Type B pancreatic cell (in vitro differentiated cells): ENCODE measurements around the gene ZNF532. TPM values are rescaled to one million over a fixed set of nuclear protein-coding genes. Genes with fewer than 3 reads are reported as not detected.
"Not testable (repeated sequence)": the region's sequence is repeated elsewhere in the genome, so short reads cannot be mapped to it uniquely, and the experiment has no call there.

ENCODE experiments used
- DNase-seq: peaks from one replicate; pipeline ENCODE4 v3.0.0; 2021; ENCODE audit warnings: mixed read lengths; ENCODE audit not compliant: unreplicated experiment; ENCODE audit errors: extremely low spot score
- H3K27ac Mint-ChIP-seq: 2 replicates; pipeline ENCODE4 v1.8.0; 2021; ENCODE audit warnings: mild to moderate bottlenecking, mixed read lengths
- H3K27me3 Mint-ChIP-seq: 2 replicates; pipeline ENCODE4 v1.8.0; 2021; ENCODE audit warnings: mixed read lengths
- H3K36me3 Mint-ChIP-seq: 2 replicates; pipeline ENCODE4 v1.8.0; 2021; ENCODE audit warnings: mixed read lengths
- H3K4me1 Mint-ChIP-seq: one replicate; pipeline ENCODE4 v1.8.0; 2021; ENCODE audit warnings: mixed read lengths; ENCODE audit not compliant: unreplicated experiment
- H3K4me3 Mint-ChIP-seq: 2 replicates; pipeline ENCODE4 v1.8.0; 2021; ENCODE audit warnings: mild to moderate bottlenecking, mixed read lengths
- H3K9me3 Mint-ChIP-seq: 2 replicates; pipeline ENCODE4 v1.8.0; 2021; ENCODE audit warnings: mixed read lengths
- CTCF ChIP-seq: fragments of 200-600 bp; sonication (generic); conservative IDR thresholded peaks from 2 replicates; pipeline ENCODE4 v1.5.0; 2021; ENCODE audit warnings: antibody characterized with exemption, mild to moderate bottlenecking
- long read RNA-seq: library from polyadenylated mRNA; unstranded; transcript quantifications from one replicate; pipeline ENCODE4 v2.0.0, GENCODE V29; 2020
- total RNA-seq: library from RNA; stranded (reverse); gene quantifications from 2 replicates; pipeline ENCODE4 v1.2.1, GENCODE V29; 2021; ENCODE audit warnings: low replicate concordance

Gene ZNF532
- 80.0 and 137 TPM in 2 replicates for total RNA-seq
- long read RNA-seq, full-length matches to known transcripts = 3 of 46 reads
- long read RNA-seq, partial matches to known transcripts = 32 of 46 reads
- long read RNA-seq, other reads (novel, unspliced or antisense) = 11 of 46 reads

DNA sequence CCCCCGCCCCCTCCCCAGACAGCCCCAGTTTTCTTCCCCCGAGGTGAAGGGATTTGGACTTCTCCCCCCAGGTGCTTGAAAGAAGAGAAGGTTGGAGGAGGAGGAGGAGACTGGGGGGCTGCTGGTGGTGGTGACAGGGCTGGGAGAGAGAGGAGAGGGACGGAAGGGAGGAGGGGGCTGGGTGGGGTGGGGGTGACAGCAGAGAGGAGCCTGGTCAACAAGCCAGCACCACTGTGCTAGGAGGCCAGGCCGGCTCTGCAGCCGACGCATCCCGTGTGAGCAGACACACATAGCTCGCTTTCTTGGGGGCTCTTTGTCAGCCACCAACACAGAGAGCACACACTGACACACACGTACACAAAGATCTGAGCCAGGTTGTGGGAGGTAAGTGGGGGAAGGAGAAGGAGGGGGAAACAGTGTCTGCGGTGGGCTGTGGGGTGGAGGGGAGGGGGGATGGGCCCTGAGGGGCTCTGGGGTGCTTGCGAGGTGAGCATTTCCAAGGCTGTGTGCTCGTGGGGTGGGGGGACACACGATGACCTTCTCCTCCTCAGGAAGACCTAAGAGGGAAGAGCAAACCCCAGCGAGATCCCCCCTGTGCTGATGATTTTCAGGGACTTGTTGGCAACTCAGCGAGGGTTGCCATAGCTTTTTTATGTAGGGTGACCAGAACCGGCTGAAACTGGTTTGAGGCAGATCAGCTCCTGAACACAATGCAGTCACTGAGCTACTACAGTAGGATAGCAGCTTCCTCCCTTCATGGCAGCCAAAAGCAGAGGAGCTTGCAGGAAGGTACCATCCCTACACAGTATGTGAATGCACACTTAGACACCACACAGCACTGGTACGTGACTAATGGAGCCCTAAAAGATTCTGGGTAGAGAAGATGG lies at the start of gene ZNF532:
TSS of gene ZNF532 (plus strand) at position 732 of the 887 bp plus-strand sequence. CDS start 53,411 bp downstream, outside the sequence.
- no peak for TF ChIP-seq CTCF
- H3K27me3 Mint-ChIP-seq = no peaks in the 10 kb centered on the region
- H3K9me3 Mint-ChIP-seq = no peaks in the 10 kb centered on the region
- peak; percentile 76 for DNase-seq
- peak within 1 kb of the TSS; percentile 86 for H3K4me3 Mint-ChIP-seq
- H3K27ac Mint-ChIP-seq = peak within 1 kb of the TSS; percentile 98
- peaks cover 47% of the 10 kb centered on the region for H3K36me3 Mint-ChIP-seq
- H3K4me1 Mint-ChIP-seq = peaks cover 76% of the 10 kb centered on the region

- peaks cover 11% of the 10 kb centered on the region for H3K4me1 Mint-ChIP-seq
- H3K9me3 Mint-ChIP-seq = no peaks in the 10 kb centered on the region
- no peak overlapping the region for H3K4me3 Mint-ChIP-seq
- no peak for TF ChIP-seq CTCF
- H3K36me3 Mint-ChIP-seq = no peaks in the 10 kb centered on the region
- H3K27me3 Mint-ChIP-seq = no peaks in the 10 kb centered on the region
- H3K27ac Mint-ChIP-seq = peak overlapping the region; percentile 25
- no peak for DNase-seq
Measured at GRCh38 chr18:58819051-58819450, 45.6 kb upstream of the ZNF532 start.

DNA sequence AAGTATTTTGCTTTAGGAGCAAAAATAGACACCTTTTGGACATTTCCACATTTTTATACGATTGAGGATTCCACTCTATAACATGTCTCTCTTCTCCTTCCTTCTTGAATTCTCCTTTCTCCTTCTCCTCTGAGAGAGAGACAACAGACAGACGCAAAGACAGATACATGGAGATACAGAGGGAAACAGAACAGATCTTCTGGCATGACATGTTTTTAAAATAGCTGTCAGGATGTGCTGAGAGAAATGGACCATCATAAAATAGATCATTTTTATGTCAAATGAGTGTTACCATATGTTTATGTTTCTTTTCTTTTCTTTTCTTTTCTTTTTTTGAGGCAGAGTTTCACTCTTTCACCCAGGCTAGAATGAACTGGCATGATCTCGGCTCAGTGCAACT lies 44.4 kb upstream of the ZNF532 start:
- no peaks in the 10 kb centered on the region for H3K36me3 Mint-ChIP-seq
- H3K4me1 Mint-ChIP-seq = peaks cover 15% of the 10 kb centered on the region
- no peaks in the 10 kb centered on the region for H3K9me3 Mint-ChIP-seq
- no peak overlapping the region for H3K27ac Mint-ChIP-seq
- peaks cover 3% of the 10 kb centered on the region for H3K27me3 Mint-ChIP-seq
- TF ChIP-seq CTCF = no peak
- H3K4me3 Mint-ChIP-seq = no peak overlapping the region
- DNase-seq = no peak

DNA sequence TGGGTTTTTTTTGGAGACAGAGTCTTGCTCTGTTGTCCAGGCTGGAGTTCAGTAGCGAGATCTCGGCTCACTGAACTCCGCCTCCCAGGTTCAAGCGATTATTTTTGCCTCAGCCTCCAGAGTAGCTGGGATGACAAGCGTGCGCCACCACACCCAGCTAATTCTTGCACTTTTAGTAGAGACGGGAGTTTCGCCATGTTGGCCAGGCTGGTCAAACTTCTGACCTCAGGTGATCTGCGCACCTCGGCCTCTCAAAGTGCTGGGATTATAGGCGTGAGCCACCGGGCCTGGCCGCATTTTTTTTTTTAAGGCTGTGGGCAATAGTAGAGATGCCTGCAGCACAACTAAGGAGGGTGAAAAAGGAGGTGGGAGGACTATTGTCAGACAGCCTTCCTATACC lies 41.7 kb upstream of the ZNF532 start:
- Mint-ChIP-seq H3K9me3 (peaks cover 4% of the 10 kb centered on the region), H3K4me3 (no peak overlapping the region), H3K27me3 (peaks cover 3% of the 10 kb centered on the region), H3K36me3 (no peaks in the 10 kb centered on the region), H3K27ac (no peak overlapping the region), H3K4me1 (peaks cover 20% of the 10 kb centered on the region)
- no peak for TF ChIP-seq CTCF
- no peak for DNase-seq

- TF ChIP-seq CTCF = no peak
- Mint-ChIP-seq H3K4me1 (peaks cover 20% of the 10 kb centered on the region), H3K9me3 (peaks cover 4% of the 10 kb centered on the region), H3K4me3 (no peak overlapping the region), H3K36me3 (no peaks in the 10 kb centered on the region), H3K27me3 (peaks cover 3% of the 10 kb centered on the region), H3K27ac (no peak overlapping the region)
- DNase-seq = no peak
Measured at GRCh38 chr18:58823412-58823811, 41.3 kb upstream of the ZNF532 start.

- not testable (repeated sequence) for H3K4me3 Mint-ChIP-seq, H3K27me3 Mint-ChIP-seq, DNase-seq, H3K9me3 Mint-ChIP-seq, H3K36me3 Mint-ChIP-seq, H3K27ac Mint-ChIP-seq
- H3K4me1 Mint-ChIP-seq = peaks cover 14% of the 10 kb centered on the region
Measured at GRCh38 chr18:58826926-58827325, 37.8 kb upstream of the ZNF532 start.
